HG03378 (cell line): Measurements from ENCODE around the gene VMA21.

ENCODE experiments used
- ATAC-seq: cut with Tn5 transposase; IDR thresholded peaks from one replicate; pipeline ENCODE4 v1.9.1; 2021; ENCODE audit warnings: mild to moderate bottlenecking, moderate library complexity; ENCODE audit not compliant: unreplicated experiment

VMA21 gene, protein sequence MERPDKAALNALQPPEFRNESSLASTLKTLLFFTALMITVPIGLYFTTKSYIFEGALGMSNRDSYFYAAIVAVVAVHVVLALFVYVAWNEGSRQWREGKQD

DNA sequence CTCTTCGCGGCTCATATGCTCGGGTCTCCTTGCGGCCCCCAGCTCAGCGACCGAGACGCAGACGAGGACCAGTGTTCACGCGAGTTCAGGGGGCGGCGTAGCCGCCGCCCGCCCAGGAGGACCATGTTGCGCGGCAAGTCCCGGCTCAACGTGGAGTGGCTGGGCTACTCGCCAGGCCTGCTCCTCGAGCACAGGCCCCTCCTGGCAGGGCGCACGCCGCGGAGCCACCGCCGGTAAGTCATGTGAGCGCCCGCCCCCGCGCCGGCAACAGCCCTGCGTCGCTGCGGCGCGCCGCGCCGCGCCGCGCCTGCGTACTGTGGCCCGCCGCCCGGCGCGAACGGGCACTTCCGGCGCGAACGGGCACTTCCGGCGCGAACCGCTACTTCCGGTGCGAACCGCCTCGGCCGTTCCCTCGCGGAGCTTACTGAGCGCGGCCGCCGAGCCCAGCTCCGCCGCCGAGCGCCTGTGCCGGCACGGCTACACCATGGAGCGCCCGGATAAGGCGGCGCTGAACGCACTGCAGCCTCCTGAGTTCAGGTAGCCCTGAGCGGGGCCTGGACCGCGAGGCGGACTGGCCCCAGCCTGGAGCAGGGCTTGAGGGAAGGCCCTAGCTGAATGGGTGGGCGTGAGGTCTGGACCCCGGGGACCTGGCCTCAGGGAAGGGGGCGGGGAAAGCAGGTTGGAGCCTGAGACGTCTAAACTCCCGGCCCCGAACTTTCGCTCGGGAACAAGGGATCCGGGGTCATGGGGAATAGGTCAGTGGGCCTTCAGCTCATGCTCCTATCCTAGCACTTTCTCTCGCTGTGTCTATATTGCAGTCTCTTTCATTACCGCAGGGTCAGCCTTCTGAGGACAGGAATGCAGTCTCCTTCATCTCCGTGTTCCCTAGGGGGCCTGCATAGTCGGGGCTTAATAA lies at the start of gene VMA21:
Gene VMA21 (plus strand): TSS at position 382 of the 916 bp plus-strand sequence. CDS start 103 bp downstream, at position 485.
- peak; percentile 71 for ATAC-seq

DNA sequence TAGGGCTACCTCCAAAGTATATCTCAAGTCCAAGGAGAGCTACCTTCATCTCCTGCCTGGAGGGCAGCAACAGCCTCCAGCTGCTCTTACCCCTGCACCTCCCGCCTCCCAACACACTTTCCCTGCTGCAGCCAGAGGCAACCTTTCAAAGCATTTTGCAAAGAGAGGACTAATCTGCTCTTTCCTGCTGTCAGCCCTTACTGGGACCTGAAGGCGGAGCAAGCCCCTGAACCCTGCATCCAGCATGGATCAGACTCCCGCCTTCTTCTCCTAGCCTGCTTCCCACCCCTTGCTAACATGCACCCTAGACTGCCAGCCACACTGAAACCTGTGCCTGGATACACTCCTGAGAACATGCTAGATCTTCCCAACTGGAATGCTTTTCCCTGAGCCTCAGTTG lies 37.7 kb upstream of the VMA21 start:
- no peak for ATAC-seq

DNA sequence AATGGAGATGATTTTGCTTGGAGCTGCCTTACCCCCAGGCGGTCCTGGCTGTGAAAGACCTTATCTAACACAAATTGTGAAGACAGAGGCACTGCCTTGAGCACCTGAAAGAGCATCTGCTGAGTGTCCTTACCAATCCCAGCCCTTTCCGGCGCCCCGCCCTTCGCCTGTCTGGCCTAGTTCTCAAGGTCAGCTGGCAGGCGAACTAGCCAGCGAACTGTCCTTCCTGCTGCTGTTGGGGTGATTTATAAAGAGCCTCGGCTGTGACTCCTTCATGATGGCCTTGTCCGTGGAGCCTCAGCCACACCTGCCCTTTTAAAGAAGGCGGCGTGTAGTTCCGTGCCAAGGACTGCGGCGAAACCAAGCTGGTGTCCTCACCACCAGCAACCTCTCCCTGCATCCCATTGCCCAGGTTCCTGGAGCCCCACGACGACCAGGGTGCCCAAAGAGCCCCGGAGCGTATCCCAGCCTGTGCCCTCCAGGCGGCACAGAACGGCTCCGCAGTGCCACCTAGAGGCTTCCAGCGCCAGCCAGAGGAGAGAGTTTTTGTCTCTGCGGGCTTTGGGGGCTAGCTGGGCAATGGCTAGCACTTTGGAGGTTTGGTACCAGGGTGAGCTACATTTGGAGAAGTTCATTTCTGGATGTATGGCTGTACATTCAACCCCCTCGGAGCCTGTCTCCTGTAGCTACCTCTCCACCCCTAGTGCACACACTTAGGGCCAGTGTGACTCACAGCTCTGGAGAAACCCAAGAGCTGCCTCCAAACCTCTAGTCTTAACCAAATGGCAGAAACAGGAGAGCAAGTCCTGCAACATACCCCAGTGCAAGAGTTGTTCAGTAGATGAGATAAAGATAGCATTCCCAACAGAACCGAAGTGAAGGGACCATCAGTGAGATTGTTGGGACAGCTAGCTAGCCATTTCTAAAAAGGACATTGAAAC lies 36.8 kb upstream of the VMA21 start:
- no peak for ATAC-seq

DNA sequence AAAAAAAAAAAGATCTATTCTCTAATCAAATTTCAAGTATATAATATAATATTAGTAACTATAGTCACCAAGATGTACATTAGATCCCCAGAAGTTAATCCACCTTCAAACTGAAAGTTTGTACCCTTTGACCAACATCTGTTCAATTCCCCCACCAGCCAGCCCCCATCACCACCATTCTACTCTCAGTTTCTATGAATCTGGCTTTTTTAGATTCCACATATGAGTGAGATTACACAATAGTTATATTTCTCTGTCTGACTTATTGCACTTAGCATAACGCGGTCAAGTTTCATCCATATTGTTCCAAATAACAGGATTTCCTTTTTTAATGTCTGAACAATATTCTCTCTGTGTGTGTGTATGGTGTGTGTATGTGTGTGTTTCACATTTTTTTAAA lies 33.7 kb upstream of the VMA21 start:
- ATAC-seq = no peak

DNA sequence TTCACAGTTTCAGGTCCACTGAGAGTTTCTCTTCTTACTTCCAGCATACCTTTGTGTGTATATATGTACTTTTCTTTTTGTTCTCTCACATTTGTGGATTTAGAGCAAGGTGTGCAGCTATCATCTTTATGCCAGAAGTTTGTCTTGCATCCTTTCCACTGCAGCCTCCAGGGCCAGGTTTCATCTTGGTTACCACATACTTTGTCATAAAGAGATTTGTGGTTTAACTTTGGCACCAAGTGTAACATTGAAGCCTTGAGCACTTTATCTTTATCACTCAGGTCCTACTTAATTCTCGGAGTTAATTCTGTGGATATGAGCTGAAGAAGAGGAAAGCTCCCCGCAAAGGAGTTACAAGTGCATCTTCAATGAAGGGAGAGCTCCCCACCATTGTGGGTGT lies 31.4 kb upstream of the VMA21 start:
- ATAC-seq = no peak

DNA sequence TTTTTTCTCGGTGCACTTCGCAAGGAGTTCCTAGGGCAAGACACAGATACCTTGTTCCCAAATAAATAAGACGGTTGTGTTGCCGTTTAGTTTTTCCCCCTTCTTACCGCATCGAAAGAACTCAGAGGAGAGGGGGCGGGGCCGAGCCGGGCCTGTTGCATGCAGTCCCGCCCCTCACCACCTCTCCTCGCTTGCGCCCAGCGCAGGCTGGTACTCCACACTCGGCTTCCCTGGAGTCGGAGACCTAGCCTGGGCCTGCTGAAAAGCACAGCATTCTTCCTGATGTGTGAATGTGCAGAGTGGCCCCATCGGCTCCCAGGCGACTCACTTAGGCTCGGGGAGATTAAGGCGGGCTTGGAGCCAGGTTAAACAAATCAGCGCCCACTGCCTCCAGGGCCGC lies 26.1 kb upstream of the VMA21 start:
- ATAC-seq = no peak

DNA sequence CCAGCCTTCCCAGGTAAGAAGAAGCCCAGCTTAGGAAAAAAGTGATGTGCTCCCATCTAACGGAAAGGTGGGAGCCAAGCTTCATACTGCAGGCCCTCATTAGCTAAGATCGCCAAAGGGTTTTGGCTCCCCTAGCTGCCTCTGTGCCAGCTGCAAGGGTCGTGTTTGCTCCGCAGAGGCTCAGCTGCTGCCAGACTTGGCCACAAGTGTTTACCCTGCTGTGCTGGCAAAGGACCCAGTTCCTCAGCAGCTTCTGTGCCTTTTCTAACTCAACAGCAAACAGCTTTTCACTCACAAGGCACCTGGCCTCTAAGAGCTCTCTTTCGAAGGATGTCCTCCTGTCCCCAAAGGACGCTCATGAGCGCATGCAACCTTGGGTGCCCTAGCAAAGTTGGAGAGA lies 12.2 kb upstream of the VMA21 start:
- no peak for ATAC-seq

DNA sequence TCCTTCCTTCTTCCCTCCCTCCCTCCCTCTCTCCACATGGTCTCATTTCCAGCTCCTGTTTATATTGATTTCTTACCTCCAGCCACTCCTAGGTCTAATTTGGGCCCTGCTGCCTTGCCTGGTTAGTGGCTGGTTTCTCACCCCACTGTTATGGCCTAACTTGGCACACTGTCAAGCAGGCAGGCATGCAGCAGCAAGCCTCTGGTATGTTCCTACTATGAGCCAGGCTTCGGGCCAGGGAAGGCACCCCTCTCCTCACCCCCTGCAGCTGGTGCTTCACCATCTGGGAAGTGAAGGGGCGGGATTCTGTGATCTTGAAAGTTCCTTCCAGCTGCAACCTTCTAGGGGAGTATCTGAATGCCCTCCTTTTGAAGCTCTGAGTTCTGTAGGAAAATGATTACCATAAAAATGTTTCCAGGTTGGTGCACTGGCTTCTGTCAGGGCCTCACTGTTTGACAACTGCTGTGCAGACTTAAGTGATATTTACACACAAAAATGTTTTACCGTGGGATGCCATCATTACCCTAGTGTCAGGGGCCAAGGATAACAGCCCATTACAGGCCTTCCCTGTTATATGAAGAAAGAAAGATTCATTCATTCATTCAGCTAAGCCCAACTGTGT lies 10.1 kb upstream of the VMA21 start:
- ATAC-seq = no peak

DNA sequence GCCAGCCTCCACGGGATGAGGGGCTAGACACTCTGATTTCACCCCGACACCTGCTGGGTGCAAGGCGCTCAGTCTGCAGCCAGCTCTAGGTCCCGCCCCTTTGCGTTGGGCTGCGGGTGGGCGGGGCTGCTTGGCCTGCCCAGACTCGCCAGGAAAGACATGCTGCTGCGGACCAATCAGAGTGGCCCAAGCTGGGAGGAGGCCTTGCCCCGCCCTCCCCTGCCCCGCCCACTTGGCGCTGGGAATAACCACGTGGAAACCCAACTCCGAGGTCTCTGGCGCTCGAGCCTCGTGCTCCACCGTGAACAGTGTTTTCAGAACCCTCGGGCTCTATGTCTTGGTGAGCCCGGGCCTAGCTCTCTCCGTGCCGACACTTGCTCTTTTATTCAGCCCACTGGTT lies 5.3 kb upstream of the VMA21 start:
- no peak for ATAC-seq

DNA sequence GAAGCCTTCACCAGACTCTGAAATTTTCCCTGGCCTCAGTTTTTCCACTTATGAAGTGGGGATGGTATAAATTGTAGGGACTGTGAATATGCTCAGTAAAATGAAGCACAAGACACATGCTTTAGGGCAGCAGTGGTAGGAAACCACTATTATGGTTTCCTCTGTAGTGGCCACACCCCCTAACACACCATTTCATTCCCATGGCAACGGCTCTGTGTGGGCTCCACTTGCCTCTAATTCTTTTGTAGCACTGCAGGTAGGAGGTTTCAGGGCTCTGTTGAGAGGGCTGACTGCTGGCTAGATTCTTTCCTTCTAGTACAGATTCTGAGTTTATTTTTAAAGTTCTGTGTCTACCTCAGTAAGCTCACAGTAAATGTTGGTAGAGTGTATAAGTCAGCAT lies 3.5 kb upstream of the VMA21 start:
- ATAC-seq = peak; percentile 41

DNA sequence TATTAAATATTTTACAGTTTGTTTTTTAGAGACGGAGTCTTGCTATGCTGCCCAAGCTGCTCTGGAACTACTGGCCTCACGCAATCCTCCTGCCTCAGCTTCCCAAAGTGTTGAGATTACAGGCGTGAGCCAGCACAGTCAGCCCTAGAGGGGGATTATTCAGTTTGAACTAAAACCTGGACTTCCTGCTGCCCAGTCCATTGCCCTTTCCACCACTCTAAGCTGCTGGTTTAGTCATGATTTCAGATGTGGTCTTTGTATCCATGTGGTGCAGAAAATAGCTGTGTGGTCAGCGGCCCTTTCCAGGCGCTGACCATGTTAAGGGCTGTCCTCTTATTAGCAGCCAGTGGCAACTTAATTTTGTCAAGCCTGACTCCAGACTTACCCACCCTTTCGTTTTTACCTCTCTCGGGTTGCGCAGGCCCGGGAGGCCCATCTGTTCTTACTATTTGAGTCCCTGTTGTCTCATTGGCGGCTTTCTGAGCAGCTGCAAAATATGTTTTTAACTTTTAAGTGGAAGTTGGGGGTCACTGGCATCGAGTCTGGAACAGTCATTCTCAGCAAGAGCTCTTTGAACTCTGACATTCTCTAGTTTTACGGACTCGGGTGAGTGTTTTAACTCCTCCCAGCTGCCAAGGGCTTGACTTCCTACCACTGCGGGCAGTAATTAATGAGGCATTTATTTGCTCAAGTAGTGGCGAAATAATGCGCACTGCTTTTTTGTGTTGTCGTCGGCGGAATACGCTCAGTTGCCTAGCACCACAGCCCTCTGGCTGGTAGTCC lies 773 bp upstream of the VMA21 start:
- ATAC-seq = peak; percentile 5

DNA sequence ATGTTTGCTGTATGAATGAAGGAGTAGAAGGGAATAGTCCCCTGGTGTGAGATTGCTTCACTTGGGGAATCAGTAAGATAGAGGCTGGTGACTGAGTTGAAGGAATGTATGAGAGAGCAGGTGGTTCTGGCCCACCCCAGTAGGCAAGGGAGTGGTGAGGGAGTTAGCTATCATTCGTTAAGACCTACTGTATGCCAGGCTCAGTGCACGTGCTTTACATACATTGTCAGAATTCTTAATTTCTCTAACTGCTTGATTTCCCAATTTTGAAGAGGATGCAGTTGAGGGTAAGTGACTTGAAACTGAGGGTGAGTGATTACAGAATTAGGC lies 700 bp downstream of the VMA21 start:
- peak; percentile 13 for ATAC-seq

DNA sequence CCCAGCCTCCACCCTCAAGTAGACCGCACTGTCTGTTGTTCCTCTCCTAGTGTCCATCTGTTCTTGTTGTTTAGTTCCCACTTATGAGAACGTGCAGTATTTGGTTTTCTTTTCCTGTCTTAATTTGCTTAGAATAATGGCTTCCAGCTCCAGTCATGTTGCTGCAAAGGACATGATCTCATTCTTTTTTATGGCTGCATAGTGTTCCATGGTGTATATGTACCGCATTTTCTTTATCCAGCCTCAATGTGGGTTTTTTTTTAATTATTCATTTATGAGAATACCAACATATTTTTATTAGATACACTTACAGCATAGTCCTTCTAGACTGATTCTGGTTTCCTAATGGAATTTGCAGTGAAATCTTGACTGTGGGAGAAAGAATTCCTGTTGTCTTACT lies 1.3 kb downstream of the VMA21 start:
- ATAC-seq = no peak

DNA sequence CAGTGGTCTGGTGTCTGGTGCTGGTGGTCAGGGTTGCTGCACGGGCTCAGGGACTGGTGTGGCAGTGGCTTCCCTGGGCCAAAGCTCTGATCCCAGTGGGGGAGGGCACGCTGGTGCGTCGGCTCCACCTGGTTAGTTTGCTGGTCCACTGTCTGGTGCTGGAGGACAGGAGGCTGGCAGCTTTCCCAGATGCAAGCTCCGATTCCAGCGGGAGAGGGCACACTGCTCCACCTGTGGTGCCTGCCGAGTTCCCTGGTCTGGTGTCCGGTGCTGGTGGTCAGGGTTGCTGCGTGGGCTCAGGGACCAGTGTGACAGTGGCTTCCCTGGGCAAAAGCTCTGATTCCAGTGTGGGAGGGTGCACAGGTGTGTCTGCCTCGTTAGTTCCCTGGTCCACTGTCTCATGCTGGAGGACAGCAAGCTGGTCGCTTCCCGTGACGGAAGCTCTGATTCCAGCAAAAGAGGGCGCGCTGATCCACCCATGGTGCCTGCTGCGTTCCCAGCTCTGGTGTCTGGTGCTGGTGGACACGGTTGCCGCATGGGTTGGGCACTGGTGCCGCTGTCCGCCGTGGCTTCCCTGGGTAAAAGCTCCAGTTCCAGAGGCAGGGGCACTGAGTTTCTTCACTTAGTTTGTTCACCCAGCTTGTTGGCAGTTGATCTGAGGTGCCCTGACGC lies 5.8 kb downstream of the VMA21 start:
- ATAC-seq = no peak

DNA sequence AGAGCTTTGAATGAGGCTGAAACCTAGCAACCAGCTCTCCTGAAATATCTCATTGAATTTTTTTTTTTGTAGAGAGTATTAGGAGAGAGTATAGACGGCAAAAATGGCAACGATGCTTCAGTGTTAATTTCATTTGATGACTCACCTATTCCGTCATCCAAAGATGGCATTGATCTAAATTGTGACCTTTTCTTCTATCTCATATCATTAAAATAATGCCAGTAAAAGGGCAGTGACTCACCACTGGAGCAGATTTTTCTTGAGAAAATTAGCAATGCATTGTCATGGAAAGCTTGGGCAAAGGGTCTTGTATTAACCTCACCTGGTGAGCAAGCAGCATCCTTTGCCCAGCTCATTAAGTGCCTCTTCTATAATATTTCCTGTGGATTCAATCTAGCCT lies 19.6 kb downstream of the VMA21 start:
- ATAC-seq = no peak

DNA sequence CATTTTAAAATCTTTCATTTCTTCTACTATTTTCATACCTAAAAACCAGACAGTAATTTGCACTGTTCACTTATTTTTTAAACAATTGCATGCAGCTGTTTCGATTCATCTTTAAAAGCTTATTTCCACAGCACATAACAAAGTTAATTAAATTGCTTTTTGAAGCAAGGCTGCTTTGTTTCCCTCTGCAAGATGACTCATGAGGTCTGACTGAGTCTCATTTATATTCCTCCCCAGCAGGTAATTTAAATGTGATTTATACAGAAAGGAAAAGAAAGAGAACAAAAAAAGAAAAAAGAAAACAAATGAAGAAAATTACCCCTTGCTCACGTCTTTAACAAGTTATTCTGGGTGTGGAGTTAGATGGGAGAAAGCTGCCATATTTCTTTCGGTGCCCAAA lies 22.8 kb downstream of the VMA21 start:
- no peak for ATAC-seq

DNA sequence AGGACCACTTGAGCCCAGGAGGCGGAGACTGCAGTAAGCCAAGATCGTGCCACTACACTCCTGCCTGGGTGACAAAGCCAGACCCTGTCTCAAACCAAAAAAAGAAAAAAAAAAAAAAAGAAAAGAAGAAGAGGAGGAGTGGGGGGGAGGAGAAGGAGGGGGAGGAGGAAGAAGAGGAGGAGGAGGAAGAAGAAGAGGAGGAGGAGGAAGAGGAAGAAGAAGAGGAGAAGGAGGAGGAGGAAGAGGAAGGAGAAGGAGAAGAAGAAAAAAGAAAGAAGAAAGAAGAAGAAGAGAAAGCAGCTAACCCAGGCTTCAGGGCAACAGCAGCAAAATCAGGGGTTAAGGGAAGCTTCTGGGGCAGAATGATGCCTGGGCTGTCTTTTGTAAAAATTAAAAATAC lies 27.5 kb downstream of the VMA21 start:
- no peak for ATAC-seq

DNA sequence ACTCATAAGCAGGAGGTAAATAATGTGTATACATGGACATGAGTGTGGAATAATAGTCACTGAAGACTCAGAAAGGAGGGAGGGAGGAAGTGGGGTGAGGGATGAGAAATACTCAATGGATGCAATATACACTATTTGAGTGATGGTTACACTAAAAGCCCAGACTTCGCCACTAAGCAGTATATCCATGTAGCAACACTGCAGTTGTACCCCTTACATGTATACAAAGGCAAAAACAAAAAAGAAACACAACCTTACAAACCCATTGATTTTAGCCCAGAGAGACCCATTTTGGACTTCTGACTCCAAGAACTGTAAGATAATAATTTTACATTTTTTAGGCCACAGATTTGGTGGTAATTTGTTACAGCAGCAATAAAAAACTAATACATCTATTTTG lies 51.5 kb downstream of the VMA21 start:
- no peak for ATAC-seq

DNA sequence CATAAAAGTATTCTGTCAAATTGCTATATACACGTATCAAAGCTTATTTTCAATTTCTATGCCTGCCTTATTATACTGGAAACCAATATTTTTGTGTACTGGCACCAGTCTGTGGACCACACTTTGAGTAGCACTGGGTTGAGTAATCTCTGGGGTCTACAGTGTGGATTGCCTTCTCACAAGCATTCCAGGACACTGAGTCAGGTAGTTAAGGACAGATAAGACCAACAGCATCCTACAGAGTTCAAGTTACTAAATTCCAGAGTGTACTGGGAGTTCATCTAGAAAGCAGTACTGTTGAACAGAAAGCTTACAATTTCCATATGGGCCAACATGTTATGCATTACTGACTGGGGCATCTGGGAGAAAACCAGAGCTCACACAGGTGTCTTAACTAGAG lies 61.8 kb downstream of the VMA21 start:
- ATAC-seq = no peak
